HepG2 (cell line): ENCODE data around the gene DCAF6. TPM values are rescaled to one million over a fixed set of nuclear protein-coding genes. Genes with fewer than 3 reads are reported as not detected.

Source experiments
- ATAC-seq: fragments of 200-7000 bp; cut with Tn5 transposase; 3 replicates; pipeline ENCODE4 v1.9.1; 2020; ENCODE audit warnings: mild to moderate bottlenecking, moderate library complexity
- BruUV-seq: library from RNA; stranded (reverse); fragments of 400-500 nt; replicated peaks from 2 replicates; lab custom pipeline; 2021; lab: Mats Ljungman, UMichigan
- CTCF ChIA-PET: fragments of 300-600 bp; formaldehyde crosslinking; extraction: SDS; loops from one replicate; lab custom pipeline; 2021; ENCODE audit warnings: low total read pairs, inconsistent platforms, low intra/inter-chr PET ratio; lab: Yijun Ruan, JAX
- POLR2A ChIA-PET: fragments of 350-600 bp; sonication (Branson Sonifier 250); formaldehyde crosslinking; loops from one replicate; lab custom pipeline; 2020; ENCODE audit warnings: antibody characterized with exemption, inconsistent platforms; lab: Yijun Ruan, JAX
- DNase-seq: peaks from one replicate; pipeline ENCODE4 v3.0.0-alpha.2; 2015; ENCODE audit warnings: low spot score
- FAIRE-seq: peaks from 3 replicates; lab custom pipeline; 2011; peaks lifted over from hg19 to GRCh38; lab: Jason Lieb, UNC
- H2AFZ ChIP-seq: one replicate; pipeline ENCODE4 v1.6.1; 2011; ENCODE audit warnings: low read length, inconsistent platforms
- H3K27ac ChIP-seq: fragments of 300-600 bp; 3 replicates; pipeline ENCODE4 v1.8.0; 2011; ENCODE audit warnings: mixed run types, mild to moderate bottlenecking, mixed read lengths, low read length, inconsistent platforms; ENCODE audit not compliant: insufficient read depth; ENCODE audit errors: extremely low read length
- H3K27me3 ChIP-seq, 2 experiments: fragments of 200-600 bp in 1 of 2; 2 replicates in 1 of 2; 3 replicates in 1 of 2; pipeline versions ENCODE4 v1.6.0 to v1.8.0; 2011; ENCODE audit warnings: low read length in 2 of 2, mild to moderate bottlenecking in 2 of 2, moderate library complexity in 2 of 2, inconsistent platforms in 1 of 2; ENCODE audit not compliant: insufficient read depth in 2 of 2, control insufficient read depth in 1 of 2
- H3K36me3 ChIP-seq, 2 experiments: fragments of 200-600 bp in 1 of 2; replicated peaks in 1 of 2; 2 replicates in 1 of 2; 3 replicates in 1 of 2; pipeline versions ENCODE4 v1.5.1 to v1.8.0; 2011; ENCODE audit warnings: low read length in 2 of 2, inconsistent platforms in 1 of 2; ENCODE audit not compliant: insufficient read depth in 2 of 2, control insufficient read depth in 1 of 2
- H3K4me1 ChIP-seq: 2 replicates; pipeline ENCODE4 v1.5.1; 2012; ENCODE audit warnings: low read length, inconsistent platforms; ENCODE audit not compliant: insufficient read depth
- H3K4me2 ChIP-seq: 2 replicates; pipeline ENCODE4 v1.6.0; 2011; ENCODE audit warnings: low read depth, low read length, inconsistent platforms
- H3K4me3 ChIP-seq, 3 experiments: fragments of 200-600 bp in 1 of 3; sonication (generic), shearing (Covaris generic) in 1 of 3; replicated peaks in 1 of 3; 2 replicates each; pipeline ENCODE4 v1.5.1; 2011 to 2016; ENCODE audit warnings: low read length in 3 of 3, inconsistent platforms in 2 of 3, low read depth in 2 of 3, mild to moderate bottlenecking in 2 of 3, control low read depth in 1 of 3, mixed read lengths in 1 of 3; ENCODE audit not compliant: insufficient read depth in 1 of 3
- H3K79me2 ChIP-seq: one replicate; pipeline ENCODE4 v1.6.1; 2011; ENCODE audit warnings: low read length, inconsistent platforms; ENCODE audit not compliant: insufficient read depth
- H3K9ac ChIP-seq: 2 replicates; pipeline ENCODE4 v1.6.0; 2011; ENCODE audit warnings: mild to moderate bottlenecking, low read depth, low read length, inconsistent platforms; ENCODE audit not compliant: insufficient read depth
- H3K9me3 ChIP-seq: 2 replicates; pipeline ENCODE4 v1.5.1; 2012; ENCODE audit warnings: mild to moderate bottlenecking, low read length
- H4K20me1 ChIP-seq: 2 replicates; pipeline ENCODE4 v1.6.0; 2011; ENCODE audit warnings: inconsistent platforms, mild to moderate bottlenecking, low read length, moderate library complexity; ENCODE audit not compliant: insufficient read depth
- HNRNPK ChIP-seq: fragments of 200-400 bp; formaldehyde crosslinking; IDR thresholded peaks from 2 replicates; pipeline ENCODE4 v1.6.1; 2018; ENCODE audit warnings: low read length, low read depth, moderate library complexity, mild to moderate bottlenecking; ENCODE audit not compliant: poor library complexity, severe bottlenecking
- SMYD3 ChIP-seq: sonication (generic); formaldehyde crosslinking; IDR thresholded peaks from 2 replicates; pipeline ENCODE4 v1.8.1; 2023; ENCODE audit warnings: mild to moderate bottlenecking, missing genetic modification reagents
- U2AF1 ChIP-seq: fragments of 200-400 bp; formaldehyde crosslinking; optimal IDR thresholded peaks from 2 replicates; pipeline ENCODE3; 2017; ENCODE audit warnings: mild to moderate bottlenecking, low read depth, low read length
- ZNF746 ChIP-seq: sonication (generic); formaldehyde crosslinking; IDR thresholded peaks from 2 replicates; pipeline ENCODE4 v1.8.0; 2022; ENCODE audit warnings: mild to moderate bottlenecking, missing genetic modification reagents
- WGBS: methylation state at CpG from one replicate; pipeline ENCODE4 v1.1.6; 2017; ENCODE audit warnings: low lambda C conversion rate; 5-methylcytosine and 5-hydroxymethylcytosine counted together
- in situ Hi-C: cut with HindIII; loops from 2 replicates; pipeline ENCODE4 v1.10.0; 2017; ENCODE audit warnings: low pct_unique_long_range_greater_than_20kb; ENCODE audit not compliant: extremely low pct_ligation_motif_present
- intact Hi-C: fragments of 100-400 bp; cut with micrococcal nuclease; formaldehyde crosslinking; loops from one replicate; pipeline ENCODE4 v1.10.0; 2022; ENCODE audit not compliant: unreplicated experiment
- polyA plus RNA-seq, 8 experiments: library from polyadenylated mRNA; depleted of rRNA in 3 of 8; stranded (reverse) in 7 of 8; unstranded in 1 of 8; fragments of >200 nt; fragmentation: Illumina TruSeq in 4 of 8; extraction: Trizol in 4 of 8; gene quantifications; 2 replicates each; pipeline versions ENCODE4 v1.2.1 to v1.2.3, GENCODE V29; 2011 to 2016; ENCODE audit warnings: low read depth in 4 of 8, missing spikeins in 1 of 8, mixed read lengths in 1 of 8; ENCODE audit not compliant: insufficient read depth in 1 of 8
- total RNA-seq, 5 experiments: library from RNA; depleted of rRNA; stranded (reverse); fragments of >200 nt; fragmentation: Illumina TruSeq; extraction: Trizol; gene quantifications; 2 replicates each; pipeline ENCODE4 v1.2.3, GENCODE V29; 2016; ENCODE audit warnings: low read depth in 1 of 5
- TF ChIP-seq, protein P1 (sequence below): sonication (generic); formaldehyde crosslinking; IDR thresholded peaks from 2 replicates; pipeline ENCODE4 v1.4.0; 2020; ENCODE audit warnings: missing genetic modification reagents
- TF ChIP-seq, protein P2 (sequence below): sonication (generic); formaldehyde crosslinking; IDR thresholded peaks from 2 replicates; pipeline ENCODE4 v1.4.0; 2020; ENCODE audit warnings: missing genetic modification reagents

The DCAF6 gene
- total and polyA plus RNA-seq, 2 of the 13 experiments (the other 11 are each of a cell fraction or from before 2014, with no cell fraction given) = 24.7 to 33.7 TPM

DNA sequence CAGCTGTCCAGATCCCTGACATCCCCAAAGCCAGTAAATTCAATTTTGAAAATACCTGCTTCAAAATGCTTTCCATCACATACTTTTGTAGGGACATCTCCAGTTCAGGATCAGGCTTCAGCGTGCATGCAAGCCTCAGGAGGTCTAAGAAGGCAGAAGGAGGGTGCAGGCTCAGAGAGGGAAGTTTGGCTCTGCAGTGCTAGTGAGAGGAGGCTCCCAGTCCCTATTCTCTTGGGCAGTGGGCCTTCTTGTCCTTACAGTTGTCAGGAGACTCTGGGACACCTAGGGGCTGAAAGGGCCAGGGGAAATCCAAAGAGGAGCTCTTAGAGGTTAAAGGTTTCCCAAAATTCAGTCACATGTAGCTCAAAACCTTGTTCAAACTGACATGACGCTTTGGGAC lies 42.7 kb upstream of the DCAF6 start:
- TF ChIP-seq HNRNPK = no peak
- TF ChIP-seq, protein P1, sequence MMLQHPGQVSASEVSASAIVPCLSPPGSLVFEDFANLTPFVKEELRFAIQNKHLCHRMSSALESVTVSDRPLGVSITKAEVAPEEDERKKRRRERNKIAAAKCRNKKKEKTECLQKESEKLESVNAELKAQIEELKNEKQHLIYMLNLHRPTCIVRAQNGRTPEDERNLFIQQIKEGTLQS (CRISPR knock-in tag) = no peak
- TF ChIP-seq, protein P2, sequence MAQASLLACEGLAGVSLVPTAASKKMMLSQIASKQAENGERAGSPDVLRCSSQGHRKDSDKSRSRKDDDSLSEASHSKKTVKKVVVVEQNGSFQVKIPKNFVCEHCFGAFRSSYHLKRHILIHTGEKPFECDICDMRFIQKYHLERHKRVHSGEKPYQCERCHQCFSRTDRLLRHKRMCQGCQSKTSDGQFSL = no peak
- Histone ChIP-seq H3K4me1 (no peaks in the 10 kb centered on the region), H3K9ac (no peak overlapping the region), H3K27me3 (no peaks in the 10 kb centered on the region), H3K9me3 (no peaks in the 10 kb centered on the region), H3K79me2 (no peaks in the 10 kb centered on the region), H3K36me3 (no peaks in the 10 kb centered on the region), H4K20me1 (no peaks in the 10 kb centered on the region), H3K4me2 (no peak overlapping the region), H3K4me3 (no peak overlapping the region), H3K27ac (no peak overlapping the region), H2AFZ (no peak overlapping the region)
- CTCF ChIA-PET = no interaction called here
- WGBS = 30% methylated on average over 2 of the region's 2 CpGs
- in situ Hi-C loops (no loop called here), intact Hi-C loops (no loop called here)
- POLR2A ChIA-PET = no interaction called here
- FAIRE-seq (no peak), ATAC-seq (no peak), DNase-seq (no peak)
- BruUV-seq = no TSS peak

DNA sequence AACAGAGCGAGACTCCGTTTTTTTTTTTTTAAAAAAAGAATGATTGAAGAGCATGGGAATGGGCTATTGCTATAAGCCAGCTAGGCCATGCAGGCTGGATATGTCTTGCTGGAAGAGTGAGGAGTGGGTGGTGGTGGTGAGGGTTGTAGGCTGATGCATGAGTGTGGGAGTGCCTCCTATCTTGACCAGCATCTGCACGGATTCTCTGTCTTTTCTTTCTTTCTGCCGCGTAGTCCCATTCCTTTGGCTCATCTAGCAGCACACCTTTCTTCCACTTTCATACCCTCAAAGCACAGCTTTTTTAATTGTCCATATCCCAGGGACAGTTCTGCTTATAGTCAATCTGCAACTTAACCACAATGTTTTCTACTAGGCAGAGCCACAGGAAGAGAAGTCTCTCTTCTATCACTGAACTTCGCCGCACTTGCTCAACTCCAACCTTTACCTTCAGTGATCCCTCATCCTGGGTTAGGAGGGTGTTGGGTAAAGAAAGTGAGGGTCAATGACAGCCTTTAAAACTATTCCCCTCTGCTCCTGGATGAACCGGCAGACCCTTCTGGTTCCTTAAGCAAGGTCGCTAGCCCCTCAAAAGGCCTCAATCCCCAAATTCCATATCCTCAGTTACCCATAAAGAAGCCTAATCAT lies 37.8 kb upstream of the DCAF6 start:
- Histone ChIP-seq H3K9ac (no peak overlapping the region), H2AFZ (no peak overlapping the region), H3K9me3 (no peaks in the 10 kb centered on the region), H3K27ac (no peak overlapping the region), H3K4me3 (no peak overlapping the region), H3K27me3 (no peaks in the 10 kb centered on the region; a peak in 1 of 5 replicates), H4K20me1 (no peaks in the 10 kb centered on the region), H3K79me2 (no peaks in the 10 kb centered on the region), H3K4me2 (no peak overlapping the region), H3K36me3 (no peaks in the 10 kb centered on the region), H3K4me1 (no peaks in the 10 kb centered on the region)
- intact Hi-C loops (no loop called here), in situ Hi-C loops (no loop called here)
- ChIA-PET CTCF (no interaction called here), POLR2A (no interaction called here)
- 54% methylated on average over 9 of the region's 9 CpGs for WGBS
- no peak; the same call in 2 of the 3 replicates for ATAC-seq
- TF ChIP-seq ZNF746 (CRISPR knock-in tag) (no peak), SMYD3 (CRISPR knock-in tag) (no peak), U2AF1 (no peak)
- no peak for FAIRE-seq
- no TSS peak for BruUV-seq
- no peak for DNase-seq
